Mesodermal cell (in vitro differentiated cells): ENCODE data around the gene JKAMP.

Experiments used
- H3K27ac ChIP-seq: 2 replicates; pipeline ENCODE4 v1.7.0; 2013; ENCODE audit warnings: mild to moderate bottlenecking, low read depth, low read length, moderate library complexity; ENCODE audit not compliant: severe bottlenecking
- H3K36me3 ChIP-seq: 2 replicates; pipeline ENCODE4 v1.7.1; 2013; ENCODE audit warnings: mild to moderate bottlenecking, low read length, moderate library complexity; ENCODE audit not compliant: control insufficient read depth, insufficient read depth
- H3K4me1 ChIP-seq: one replicate; pipeline ENCODE4 v1.7.1; 2013; ENCODE audit warnings: mild to moderate bottlenecking, low read length; ENCODE audit not compliant: insufficient read depth, control insufficient read depth, poor library complexity, severe bottlenecking
- H3K4me3 ChIP-seq: 2 replicates; pipeline ENCODE4 v1.7.0; 2013; ENCODE audit warnings: low read length, control low read depth, mild to moderate bottlenecking; ENCODE audit not compliant: insufficient read depth, poor library complexity, severe bottlenecking; ENCODE audit errors: extremely low read depth
- H3K9me3 ChIP-seq: 2 replicates; pipeline ENCODE4 v1.7.1; 2013; ENCODE audit warnings: mild to moderate bottlenecking, low read length, moderate library complexity; ENCODE audit not compliant: control insufficient read depth
- WGBS, 2 experiments: methylation state at CpG; one replicate each; pipeline ENCODE4 v1.1.5; 2013; ENCODE audit warnings: missing lambda C conversion rate in 2 of 2; ENCODE audit not compliant: insufficient coverage in 2 of 2; 5-methylcytosine and 5-hydroxymethylcytosine counted together

JKAMP gene

GRCh38 chr14:59538936-59539335, 54.6 kb downstream of the JKAMP start:
- WGBS, 2 experiments, result 100% methylated on average over 2 to 3 of the region's 4 CpGs
- no peak overlapping the region for H3K4me3 ChIP-seq
- H3K36me3 ChIP-seq, result no peaks in the 10 kb centered on the region
- peaks cover 9% of the 10 kb centered on the region for H3K4me1 ChIP-seq
- H3K9me3 ChIP-seq, result no peaks in the 10 kb centered on the region
- H3K27ac ChIP-seq, result no peak overlapping the region

GRCh38 chr14:59540852-59541251, 56.5 kb downstream of the JKAMP start:
- Histone ChIP-seq H3K4me1 (peaks cover 19% of the 10 kb centered on the region), H3K9me3 (no peaks in the 10 kb centered on the region), H3K4me3 (no peak overlapping the region), H3K36me3 (no peaks in the 10 kb centered on the region), H3K27ac (no peak overlapping the region)
- WGBS, 2 experiments, result 50 to 82% methylated on average over 1 of the region's 1 CpG

GRCh38 chr14:59541731-59542130, 57.4 kb downstream of the JKAMP start:
- Histone ChIP-seq H3K4me1 (peaks cover 16% of the 10 kb centered on the region), H3K36me3 (no peaks in the 10 kb centered on the region), H3K4me3 (no peak overlapping the region), H3K27ac (no peak overlapping the region), H3K9me3 (no peaks in the 10 kb centered on the region)
- no CpG with 5 or more reads among the region's 2 CpGs for WGBS, 2 experiments

GRCh38 chr14:59543873-59544272, 59.6 kb downstream of the JKAMP start:
- Histone ChIP-seq H3K4me3 (no peak overlapping the region), H3K9me3 (no peaks in the 10 kb centered on the region), H3K27ac (peak overlapping the region; percentile 43), H3K4me1 (peaks cover 16% of the 10 kb centered on the region), H3K36me3 (no peaks in the 10 kb centered on the region)
- 70 to 81% methylated on average over 3 to 5 of the region's 7 CpGs for WGBS, 2 experiments

GRCh38 chr14:59547310-59547709, 63.0 kb downstream of the JKAMP start:
- WGBS, 2 experiments, result no CpG with 5 or more reads among the region's 2 CpGs
- no peaks in the 10 kb centered on the region for H3K36me3 ChIP-seq
- no peaks in the 10 kb centered on the region for H3K9me3 ChIP-seq
- peaks cover 16% of the 10 kb centered on the region for H3K4me1 ChIP-seq
- H3K27ac ChIP-seq, result no peak overlapping the region
- H3K4me3 ChIP-seq, result no peak overlapping the region
